ENCODE data around the gene CFAP161. TPM values are rescaled to one million over a fixed set of nuclear protein-coding genes. Genes with fewer than 3 reads are reported as not detected.

CFAP161 gene, protein sequence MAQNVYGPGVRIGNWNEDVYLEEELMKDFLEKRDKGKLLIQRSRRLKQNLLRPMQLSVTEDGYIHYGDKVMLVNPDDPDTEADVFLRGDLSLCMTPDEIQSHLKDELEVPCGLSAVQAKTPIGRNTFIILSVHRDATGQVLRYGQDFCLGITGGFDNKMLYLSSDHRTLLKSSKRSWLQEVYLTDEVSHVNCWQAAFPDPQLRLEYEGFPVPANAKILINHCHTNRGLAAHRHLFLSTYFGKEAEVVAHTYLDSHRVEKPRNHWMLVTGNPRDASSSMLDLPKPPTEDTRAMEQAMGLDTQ
- 0.26 and 0.78 TPM in 2 replicates for total RNA-seq

DNA sequence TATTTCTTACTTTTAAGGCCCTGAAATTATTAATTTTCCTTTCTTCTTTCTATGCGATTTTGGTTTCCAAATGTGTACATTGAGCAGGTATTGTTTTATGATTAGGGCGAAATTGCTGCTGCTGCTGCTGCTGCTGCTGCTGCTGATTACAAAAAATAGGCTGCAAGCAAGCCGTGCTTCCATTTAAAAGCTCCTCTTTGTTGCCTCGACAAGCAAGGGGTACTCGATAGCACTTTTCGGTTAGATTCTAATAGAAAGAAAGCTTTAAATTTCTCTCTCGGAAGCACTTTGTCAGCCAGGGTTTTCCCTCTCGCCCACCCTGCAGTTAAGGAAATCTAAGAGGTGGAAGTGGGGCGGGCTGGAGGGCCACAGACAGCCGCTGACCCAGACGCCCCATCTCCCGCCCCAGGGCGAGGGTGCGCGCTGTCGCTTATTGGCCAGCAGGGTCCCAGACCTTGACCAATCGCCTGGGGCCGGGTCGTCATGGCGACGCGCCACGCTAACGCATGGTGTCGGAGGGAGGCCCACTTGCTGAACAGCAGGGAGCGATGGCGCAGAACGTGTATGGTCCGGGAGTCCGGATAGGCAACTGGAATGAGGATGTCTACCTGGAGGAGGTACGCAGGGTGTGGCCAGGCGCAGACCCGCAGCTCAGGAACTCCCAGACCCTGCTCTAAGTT, at the start of gene CFAP161:
Gene CFAP161, plus strand, starts transcription at position 489 of the 680 bp plus-strand sequence. Its CDS starts 60 bp downstream, at position 549.
- DNase-seq (ENCODE audit: low read depth, low spot score) = peak; percentile 11

DNA sequence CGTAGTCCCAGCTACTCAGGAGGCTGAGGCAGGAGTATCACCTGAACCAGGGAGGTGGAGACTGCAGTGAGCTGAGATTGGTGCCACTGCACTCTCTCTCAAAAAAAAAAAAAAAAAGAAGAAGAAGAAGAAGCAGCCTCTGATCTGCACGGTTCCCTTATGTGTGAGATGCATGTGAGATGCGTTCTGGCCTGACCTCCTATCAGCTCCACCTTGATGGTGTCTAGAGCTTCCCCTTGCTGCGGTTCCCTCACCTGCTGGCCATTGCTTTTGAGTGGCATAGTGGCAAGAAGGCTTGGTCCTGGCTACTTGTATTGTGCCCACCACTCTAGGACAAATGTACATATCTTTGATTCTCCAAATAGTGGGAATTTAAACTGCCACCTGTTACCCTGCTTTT, 49.4 kb upstream of the CFAP161 start:
- no peak for DNase-seq (ENCODE audit: low read depth, low spot score)

DNA sequence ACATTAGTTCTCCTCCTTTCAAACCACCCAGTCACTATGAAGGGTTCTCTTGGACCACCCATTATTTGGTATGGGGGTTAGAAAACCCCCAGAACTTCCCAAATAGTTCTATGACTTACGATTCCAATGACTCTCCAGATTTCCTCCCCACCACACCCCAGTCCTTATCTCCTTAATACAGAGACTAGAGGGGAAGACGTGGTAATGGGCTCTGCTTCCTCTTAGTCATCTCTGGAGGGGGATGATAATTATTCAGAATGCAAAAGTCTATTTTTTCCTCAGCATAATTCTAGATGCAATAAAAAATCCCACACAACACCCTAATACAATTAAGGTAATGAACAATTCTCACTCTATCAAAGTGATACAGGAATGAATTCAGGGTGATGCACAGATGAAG, 48.9 kb upstream of the CFAP161 start:
- no peak for DNase-seq (ENCODE audit: low read depth, low spot score)

DNA sequence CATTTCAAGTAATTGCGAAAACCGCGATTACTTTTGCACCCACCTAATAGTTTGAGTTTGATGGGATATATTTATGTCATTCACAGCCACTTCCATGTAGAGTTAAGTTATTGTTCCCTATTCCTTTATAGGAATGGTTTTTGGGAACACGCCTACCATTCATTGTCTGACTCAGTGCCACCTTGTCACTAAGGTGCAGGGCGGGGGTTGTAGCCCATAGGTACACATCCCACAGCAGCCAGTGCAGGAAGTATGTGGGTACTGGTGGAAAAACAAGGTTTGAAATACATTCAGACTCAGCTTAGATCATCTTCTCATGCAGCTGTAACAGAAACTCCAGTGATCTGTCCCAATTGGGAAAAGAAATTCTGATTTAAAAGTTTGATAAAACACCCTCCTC, 48.2 kb upstream of the CFAP161 start:
- no peak for DNase-seq (ENCODE audit: low read depth, low spot score)

DNA sequence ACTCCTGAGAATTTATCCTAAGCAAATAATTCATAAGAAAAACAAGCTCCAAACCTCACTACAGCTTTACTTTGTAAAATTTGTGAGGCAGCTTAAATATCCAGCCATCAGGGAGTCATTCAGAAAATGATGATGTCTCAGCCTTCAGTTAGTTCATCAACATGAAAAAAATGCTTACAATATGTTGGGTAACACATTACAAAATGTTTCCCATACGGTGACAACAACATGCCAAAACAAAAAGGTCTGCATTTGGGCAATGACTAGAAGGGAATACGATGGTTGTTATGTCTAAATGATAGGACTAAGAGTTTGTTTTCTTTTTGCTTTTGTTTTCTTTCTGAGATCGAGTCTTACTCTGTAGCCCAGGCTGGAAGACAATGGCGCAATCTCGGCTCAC, 47.0 kb upstream of the CFAP161 start:
- no peak for DNase-seq (ENCODE audit: low read depth, low spot score)

DNA sequence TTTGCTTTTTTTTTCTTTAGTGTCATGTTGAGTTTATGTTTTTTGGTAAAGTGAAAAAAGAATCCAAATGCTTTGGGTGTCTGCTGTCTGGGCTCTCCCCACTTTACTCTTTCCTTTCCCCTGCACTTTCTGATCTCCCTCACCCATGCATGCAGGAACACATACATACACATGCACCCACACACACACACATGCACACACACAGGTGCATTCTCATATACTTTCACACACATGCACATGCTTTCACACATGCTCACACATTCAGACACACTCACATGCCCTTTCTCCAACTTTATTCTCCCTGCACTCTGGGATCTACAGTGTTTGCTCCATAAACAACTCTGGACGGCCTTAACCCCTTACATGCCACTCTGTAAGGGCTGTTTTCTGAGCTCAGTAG, 46.4 kb upstream of the CFAP161 start:
- DNase-seq (ENCODE audit: low read depth, low spot score) = no peak

DNA sequence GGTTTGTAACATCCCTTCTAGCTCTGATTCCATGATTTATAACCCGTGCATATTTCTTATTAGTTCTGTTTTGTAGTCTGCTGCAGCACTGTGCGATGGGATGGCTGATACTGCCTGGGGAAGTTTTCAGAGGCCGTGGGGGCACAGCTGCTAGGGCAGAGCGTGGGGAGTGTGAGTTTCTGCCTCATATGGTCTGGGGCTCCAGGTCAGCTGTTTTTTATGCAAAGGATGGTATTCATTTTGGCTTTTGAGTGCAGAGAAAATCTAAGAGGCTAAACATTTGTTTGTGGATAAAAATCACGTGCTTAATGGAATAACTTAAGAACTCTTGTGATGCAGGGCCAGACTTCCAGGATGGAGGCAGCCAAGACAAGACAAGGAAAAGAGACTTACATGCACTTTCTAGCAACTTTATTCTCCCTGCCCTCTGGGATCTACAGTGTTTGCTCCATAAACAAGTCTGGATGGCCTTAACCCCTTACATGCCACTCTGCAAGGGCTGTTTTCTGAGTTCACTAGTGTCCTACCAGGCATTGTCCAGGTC, 45.5 kb upstream of the CFAP161 start:
- DNase-seq (ENCODE audit: low read depth, low spot score) = no peak

DNA sequence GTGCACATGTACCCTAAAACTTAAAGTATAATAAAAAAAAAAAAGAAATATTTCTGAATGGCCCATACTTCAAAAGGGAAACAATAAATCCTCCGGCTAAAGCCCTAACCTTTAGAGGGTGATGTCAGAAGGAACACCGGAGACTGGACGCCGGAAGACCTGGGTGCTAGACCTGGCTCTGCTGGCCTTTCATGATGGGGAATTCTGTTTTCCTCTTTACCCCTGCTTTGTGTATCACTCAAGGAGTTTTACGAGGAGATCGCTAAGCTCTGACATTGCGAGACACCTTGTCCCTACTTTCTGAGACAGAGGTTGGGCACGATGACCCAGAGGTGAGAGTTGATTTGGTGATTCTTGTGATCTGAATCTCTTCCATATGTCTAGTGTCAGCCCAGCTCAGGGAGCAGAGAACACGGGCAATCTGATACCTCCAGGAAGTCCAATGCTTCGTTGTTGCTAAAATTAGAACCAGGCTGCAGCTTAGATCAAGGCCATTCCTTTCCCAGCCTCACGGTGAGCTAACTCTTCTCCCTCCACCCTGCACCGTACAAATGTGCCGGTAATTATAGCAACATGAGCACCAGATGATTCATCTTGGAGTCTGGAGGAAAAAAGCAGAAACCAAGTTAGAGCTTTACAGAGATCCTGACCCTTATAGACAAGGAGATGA, 42.0 kb upstream of the CFAP161 start:
- DNase-seq (ENCODE audit: low read depth, low spot score) = peak; percentile 55

DNA sequence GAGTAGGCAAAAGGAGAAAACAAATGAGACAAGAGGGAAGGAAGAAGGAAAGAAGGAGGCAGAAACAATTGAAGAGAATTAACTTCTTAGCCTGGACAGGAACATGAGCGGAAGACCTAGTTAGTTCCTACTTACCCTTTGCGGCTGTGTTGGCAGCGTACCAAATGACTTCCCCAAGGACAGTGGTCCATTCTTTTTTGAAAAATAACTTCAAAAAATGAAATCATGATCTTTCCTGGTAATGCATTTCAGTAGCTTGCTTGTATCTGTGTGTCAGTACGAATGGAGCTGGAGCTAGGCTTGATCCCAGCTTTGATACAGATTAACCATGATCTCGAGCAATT, 41.5 kb upstream of the CFAP161 start:
- DNase-seq (ENCODE audit: low read depth, low spot score) = peak; percentile 30

DNA sequence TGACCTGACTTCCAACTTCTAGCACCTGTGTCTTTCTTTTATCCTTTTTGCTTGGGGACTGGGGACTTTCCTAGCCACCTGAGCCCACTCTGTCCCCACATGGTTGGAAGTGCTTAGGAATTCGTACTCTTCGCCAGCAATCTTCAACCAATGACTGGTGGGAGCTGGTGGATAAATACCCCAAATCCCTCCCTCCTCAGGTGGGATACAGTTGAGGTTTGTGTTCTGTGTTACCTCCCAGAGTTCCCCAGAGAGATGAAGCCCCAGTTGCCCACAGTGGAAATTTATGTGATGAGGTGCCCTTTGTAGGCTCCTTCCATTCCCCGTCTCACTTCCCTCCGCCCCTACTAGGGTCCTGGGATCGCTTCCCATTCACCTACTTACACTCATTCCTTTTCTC, 40.1 kb upstream of the CFAP161 start:
- no peak for DNase-seq (ENCODE audit: low read depth, low spot score)

DNA sequence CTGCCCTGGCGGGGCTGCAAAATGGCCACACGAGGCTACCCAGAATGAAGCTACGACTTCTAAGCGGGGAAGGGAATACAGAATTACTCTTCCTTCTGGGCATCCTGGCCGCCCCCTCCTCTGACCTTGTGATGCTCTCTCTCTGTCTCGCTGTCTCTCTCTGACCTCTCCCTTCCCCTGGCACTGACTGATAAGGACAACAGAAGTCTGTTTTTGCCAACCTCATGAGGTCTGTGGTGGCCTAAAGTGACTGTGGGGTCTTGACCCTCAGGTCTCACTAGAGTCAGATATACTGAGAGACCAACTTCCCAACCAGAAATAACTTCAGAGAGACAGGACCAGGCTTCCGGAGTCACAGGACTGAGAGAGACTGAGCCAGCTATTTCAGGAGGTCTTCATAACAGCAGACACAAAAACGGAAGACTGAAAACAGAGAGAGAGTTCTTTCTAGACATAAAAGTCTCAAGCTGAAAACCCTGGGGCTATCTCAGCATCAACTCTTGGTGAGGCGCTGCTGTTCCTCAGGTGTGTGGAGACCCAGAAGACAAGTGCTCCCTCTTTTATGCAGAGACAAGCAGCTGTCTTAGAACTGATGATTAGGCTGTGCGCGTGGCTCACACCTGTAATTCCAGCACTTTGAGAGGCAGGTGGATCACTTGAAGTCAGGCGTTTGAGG, 38.2 kb upstream of the CFAP161 start:
- no peak for DNase-seq (ENCODE audit: low read depth, low spot score)

DNA sequence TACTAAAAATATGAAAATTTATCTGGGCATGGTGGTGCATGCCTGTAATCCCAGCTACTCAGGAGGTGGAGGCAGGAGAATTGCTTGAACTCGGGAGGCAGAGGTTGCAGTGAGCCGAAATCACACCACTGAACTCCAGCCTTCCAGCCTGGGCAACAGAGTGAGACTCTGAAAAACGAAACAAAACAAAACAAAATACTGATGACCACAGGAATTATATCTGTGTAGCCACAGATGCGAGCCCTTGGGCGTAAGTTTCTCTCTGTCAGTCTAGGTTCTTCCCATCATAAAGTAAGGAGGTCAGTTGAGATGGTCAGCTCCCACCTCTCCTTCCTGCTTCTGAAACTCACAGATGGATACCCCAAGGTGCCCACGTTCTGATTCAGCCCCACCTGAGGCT, 37.7 kb upstream of the CFAP161 start:
- DNase-seq (ENCODE audit: low read depth, low spot score) = no peak

DNA sequence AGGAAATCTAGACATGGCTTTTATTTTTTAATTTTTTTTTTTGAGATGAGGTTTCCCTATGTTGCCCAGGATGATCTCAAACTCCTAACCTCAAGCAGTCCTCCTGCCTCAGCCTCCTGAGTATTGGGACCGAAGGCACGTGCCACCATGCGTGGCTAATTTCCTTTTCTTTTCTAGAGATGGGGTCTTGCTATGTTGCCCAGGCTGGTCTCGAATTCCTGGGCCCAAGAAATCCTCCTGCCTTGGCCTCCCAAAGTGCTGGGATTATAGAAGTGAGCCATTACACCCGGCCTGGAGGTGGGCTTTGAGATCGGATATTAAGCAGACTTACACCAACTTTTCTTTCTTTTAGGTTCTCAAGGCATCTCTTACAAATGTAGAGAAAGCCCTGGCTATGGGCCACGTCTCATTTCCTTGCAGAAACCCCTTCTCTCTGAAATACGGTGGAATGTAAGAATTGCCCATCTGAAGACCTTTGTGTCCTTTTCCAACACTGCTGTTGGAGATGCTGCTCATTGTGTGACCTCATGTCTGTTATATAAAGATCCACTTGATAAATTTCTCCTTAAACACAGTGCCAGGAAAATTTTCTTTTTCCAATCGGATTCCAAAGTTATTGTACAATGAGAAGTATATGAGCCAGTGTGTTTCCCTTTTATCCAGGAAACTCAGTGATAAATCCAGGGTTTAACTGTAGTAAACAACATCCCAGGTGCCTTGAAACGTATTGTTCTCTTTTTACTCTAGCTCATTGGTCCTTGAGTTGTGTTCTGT, 36.8 kb upstream of the CFAP161 start:
- DNase-seq (ENCODE audit: low read depth, low spot score) = peak; percentile 27

DNA sequence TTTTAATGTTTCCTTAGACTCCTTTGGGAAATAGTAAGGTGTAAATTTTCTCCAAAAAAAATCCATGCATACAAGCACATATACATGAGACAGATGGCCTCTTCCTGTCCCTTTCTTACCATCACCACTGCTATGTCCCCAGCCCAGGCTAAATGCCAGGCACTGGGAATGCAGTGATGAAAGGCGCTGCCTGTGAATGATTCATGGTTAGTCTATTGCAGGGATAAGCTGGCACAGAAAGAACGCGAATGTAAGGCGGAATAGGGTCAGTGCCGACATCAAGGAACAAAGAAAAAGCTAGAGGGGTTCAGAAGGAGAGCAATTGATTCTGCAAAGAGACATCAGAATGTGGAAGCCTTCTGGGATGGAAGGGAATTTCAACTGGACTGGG, 36.2 kb upstream of the CFAP161 start:
- DNase-seq (ENCODE audit: low read depth, low spot score) = no peak

DNA sequence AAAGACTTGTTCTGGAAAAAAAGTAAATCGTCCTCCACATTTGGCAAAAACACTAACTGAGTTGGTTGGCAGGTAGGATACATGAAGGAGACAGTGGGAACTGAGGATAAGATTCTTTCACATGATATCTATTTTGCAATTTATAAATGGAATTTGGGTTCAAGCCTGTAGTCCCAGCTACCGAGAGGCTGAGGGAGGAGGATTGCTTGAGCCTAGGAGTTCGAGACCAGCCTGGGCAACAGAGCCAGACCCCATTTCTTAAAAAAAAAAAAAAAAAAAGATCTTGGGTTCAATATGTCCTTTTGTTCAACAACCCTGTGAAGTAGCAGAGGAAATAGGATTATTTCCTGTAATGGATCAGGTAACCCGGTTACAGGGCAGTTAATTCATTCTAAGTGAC, 35.7 kb upstream of the CFAP161 start:
- DNase-seq (ENCODE audit: low read depth, low spot score) = no peak

DNA sequence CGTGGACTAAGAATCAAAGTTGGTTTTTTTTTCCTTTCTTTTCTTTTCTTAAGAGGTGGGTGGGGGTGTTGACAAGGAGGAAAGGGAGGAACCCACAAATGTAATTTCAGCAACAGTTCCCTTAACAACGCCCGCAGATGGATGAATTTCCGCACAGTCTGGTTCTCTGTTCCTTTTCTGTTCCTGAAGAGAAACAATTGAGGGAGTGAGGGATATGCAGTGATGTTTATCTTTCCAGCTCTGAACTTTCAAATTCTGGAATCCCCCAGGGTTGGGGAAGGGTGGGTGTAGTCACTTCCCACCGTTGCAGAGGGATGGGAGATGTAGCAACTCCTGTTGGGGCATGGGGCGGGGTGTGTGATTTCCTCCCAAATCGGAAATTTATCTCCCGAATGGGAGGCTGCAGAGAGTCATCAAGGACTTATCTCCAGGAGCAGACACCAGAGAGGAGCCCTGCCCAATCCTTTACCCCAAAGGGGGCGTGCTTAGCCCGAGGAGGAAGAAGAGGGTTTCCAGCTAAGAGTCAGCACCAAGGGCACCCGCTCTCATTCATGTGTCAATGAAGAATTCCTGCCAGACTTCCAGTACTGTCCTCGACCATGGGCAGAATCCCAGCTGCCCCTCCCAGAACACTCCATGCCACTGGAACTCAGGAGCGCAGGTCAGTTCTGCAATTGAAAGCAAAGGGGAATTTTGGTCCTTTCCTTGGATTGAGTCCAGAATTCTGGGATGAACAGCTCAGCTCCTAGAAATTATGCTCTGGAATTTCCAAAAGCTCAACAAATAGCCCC, 35.0 kb upstream of the CFAP161 start:
- peak; percentile 53 for DNase-seq (ENCODE audit: low read depth, low spot score)

DNA sequence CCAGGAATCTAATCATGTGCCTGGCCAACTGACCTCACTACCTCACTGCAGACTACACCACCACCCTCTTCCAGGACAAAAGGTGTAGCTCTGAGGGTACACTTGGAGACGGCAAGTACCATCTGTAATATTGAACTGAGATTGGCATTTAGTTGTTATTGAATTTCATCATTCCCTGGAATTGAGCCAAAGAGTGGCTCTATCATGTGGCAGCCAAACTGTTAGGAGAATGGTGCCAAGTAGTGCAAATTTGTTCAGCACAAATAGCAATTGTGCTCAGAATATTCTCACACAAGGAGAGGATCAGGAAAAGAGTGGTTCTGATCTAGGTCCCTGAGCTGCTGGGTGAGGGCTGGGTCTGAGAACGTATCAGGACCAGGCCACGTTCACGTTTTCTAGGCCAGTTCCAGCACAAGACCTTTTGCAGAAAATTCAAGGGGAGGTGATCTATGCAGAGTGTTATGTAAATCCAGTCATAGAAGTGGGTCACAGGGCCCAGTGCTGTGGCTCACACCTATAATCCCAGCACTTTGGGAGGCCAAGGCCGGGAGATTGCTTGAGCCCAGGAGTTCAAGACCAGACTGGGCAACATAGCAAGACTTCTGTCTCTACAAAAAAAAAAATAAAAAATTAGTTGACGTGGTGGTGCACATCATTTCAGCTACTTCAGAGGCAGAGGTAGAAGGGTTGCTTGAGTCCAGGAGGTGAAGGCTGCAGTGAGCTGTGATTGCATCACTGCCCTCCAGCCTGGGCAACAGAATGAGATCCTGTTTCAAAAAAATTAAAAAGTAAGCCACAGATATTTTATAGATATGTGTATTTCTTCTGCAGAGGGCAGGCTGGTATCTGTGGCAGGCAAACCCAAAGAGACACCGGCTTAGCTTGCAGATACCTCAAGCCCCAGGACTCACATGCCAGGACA, 31.9 kb upstream of the CFAP161 start:
- no peak for DNase-seq (ENCODE audit: low read depth, low spot score)

DNA sequence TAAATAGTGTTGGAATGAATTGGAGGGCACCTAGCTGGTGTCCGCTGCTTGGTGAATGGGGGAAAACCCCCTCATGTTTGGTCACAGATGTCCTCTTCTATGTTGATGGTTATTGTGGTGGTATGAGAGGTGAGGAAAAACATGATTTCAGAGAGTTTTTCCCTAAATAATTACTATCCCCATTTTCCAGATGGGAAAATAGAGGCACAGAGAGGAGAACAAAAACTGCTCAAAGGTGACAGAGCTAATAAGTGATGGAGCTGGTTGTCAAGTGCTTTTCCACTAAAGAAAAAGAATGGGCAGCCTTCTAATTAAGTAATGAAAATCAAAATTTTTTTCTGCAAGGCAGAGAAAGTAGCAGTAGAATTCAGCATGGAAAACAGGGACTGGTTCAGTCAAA, 30.2 kb upstream of the CFAP161 start:
- no peak for DNase-seq (ENCODE audit: low read depth, low spot score)

DNA sequence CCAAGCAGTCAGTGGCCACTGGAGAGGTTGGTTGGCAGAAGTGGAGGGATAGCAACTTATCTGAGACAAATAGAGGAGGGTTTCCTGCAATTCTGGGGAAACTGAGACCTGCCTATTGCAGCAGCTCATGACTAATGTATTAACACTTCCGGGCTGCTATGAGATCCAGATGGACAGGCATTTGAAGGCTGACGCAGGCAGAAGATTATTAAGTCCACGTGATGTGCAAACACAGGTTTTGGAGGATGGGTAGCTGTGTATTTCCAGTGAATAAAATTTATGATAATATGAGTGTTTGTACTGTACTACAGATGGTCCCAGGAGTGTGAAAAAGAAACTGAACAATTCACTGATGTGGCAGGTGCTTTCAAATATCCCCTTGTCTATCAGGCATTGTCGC, 28.5 kb upstream of the CFAP161 start:
- no peak for DNase-seq (ENCODE audit: low read depth, low spot score)

Data from pulmonary artery endothelial cell (primary cell).